Colonic mucosa (tissue), 4 donors: ENCODE data around the gene CROCC2. TPM values are rescaled to one million over a fixed set of nuclear protein-coding genes. Genes with fewer than 3 reads are reported as not detected.

Source experiments
- DNase-seq: peaks from one replicate; pipeline ENCODE4 v3.0.0-alpha.2; 2020
- H3K27ac ChIP-seq: fragments of 200-600 bp; one replicate; pipeline ENCODE4 v1.8.0; 2021
- H3K27me3 ChIP-seq: fragments of 200-600 bp; one replicate; pipeline ENCODE4 v1.8.0; 2021
- H3K36me3 ChIP-seq: fragments of 200-600 bp; one replicate; pipeline ENCODE4 v1.8.0; 2021
- H3K4me1 ChIP-seq: fragments of 200-600 bp; one replicate; pipeline ENCODE4 v1.8.0; 2021; ENCODE audit warnings: mild to moderate bottlenecking
- H3K4me3 ChIP-seq: fragments of 200-600 bp; one replicate; pipeline ENCODE4 v1.8.0; 2021
- H3K9ac ChIP-seq, 2 donors: one replicate each; pipeline ENCODE4 v1.7.0; 2013; ENCODE audit warnings: control low read depth in 2 of 2, low read depth in 2 of 2, low read length in 2 of 2
- H3K9me3 ChIP-seq: fragments of 200-600 bp; one replicate; pipeline ENCODE4 v1.8.0; 2021
- intact Hi-C: fragments of 100-400 bp; cut with DNase I; formaldehyde crosslinking; loops from one replicate; pipeline ENCODE4 v1.14.1; 2022
- total RNA-seq, 2 donors: library from RNA; stranded (reverse); fragmentation: NEBNext Ultra II Directional in 1 of 2; extraction: Animal tissue kit (Norgen Biotek cat#: 25700) in 1 of 2; gene quantifications; one replicate each; pipeline ENCODE4 v1.2.1, GENCODE V29; 2021
- TF ChIP-seq, protein P1 (sequence below): fragments of 200-600 bp; IDR thresholded peaks from one replicate; pipeline ENCODE4 v1.8.0; 2022; ENCODE audit warnings: antibody characterized with exemption, mild to moderate bottlenecking
- donor health status: healthy.
- donor health status: DM: no; HTN: no; CAD: no.
- donor health status: DM: no; HTN: no; CAD: no.

The CROCC2 gene
- total RNA-seq, 2 donors from 2014 or later: 0.05 TPM; not detected in 1

DNA sequence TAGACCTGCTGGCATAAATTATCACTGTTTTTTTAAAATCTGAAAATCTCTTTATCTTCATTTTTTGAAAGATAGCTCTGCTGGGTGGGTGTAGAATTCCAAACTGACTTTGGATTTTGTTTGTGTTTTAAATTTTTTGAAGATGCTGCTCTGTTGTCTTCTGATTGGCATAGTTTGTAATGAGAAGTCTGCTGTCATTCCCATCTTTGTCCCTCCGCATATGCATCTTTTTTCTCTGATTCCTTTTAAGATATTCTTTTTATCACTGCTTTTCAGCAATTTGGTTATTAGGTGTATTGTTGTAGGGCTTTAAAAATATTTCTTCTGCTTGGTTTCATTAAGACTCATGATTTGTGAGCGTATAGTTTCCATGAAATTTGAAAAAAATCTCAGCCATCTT lies 99.4 kb downstream of the CROCC2 start:
- no peak overlapping the region for H3K9ac ChIP-seq
- no peaks in the 10 kb centered on the region for H3K36me3 ChIP-seq
- peaks cover 6% of the 10 kb centered on the region for H3K4me1 ChIP-seq
- intact Hi-C loops: no loop called here
- no peak overlapping the region for H3K4me3 ChIP-seq
- TF ChIP-seq, protein P1, sequence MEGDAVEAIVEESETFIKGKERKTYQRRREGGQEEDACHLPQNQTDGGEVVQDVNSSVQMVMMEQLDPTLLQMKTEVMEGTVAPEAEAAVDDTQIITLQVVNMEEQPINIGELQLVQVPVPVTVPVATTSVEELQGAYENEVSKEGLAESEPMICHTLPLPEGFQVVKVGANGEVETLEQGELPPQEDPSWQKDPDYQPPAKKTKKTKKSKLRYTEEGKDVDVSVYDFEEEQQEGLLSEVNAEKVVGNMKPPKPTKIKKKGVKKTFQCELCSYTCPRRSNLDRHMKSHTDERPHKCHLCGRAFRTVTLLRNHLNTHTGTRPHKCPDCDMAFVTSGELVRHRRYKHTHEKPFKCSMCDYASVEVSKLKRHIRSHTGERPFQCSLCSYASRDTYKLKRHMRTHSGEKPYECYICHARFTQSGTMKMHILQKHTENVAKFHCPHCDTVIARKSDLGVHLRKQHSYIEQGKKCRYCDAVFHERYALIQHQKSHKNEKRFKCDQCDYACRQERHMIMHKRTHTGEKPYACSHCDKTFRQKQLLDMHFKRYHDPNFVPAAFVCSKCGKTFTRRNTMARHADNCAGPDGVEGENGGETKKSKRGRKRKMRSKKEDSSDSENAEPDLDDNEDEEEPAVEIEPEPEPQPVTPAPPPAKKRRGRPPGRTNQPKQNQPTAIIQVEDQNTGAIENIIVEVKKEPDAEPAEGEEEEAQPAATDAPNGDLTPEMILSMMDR: no peak
- no peak overlapping the region for H3K27ac ChIP-seq
- DNase-seq: no peak
- no peaks in the 10 kb centered on the region for H3K27me3 ChIP-seq
- no peaks in the 10 kb centered on the region for H3K9me3 ChIP-seq

DNA sequence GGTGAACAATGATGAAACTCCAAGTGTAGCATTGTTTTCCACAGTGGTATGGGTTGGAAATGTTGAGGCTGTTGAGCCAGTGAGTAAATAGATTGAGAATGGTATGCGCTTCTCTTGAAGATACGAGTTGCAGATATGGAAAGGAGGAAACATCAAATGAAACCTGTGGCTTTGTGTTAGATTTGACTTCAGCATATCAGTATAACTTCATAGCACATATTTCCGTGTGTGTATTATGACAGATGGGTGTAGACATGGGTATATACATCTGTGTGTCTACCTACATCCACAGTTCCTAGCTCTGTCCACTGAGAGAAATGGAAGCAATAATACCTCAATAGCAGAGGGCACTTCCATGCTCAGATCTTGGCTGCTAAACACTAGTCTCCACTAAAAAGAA lies 100.3 kb downstream of the CROCC2 start:
- no peaks in the 10 kb centered on the region for H3K27me3 ChIP-seq
- H3K27ac ChIP-seq: no peak overlapping the region
- TF ChIP-seq, protein P1: no peak
- intact Hi-C loops: no loop called here
- no peak overlapping the region for H3K4me3 ChIP-seq
- no peaks in the 10 kb centered on the region for H3K36me3 ChIP-seq
- DNase-seq: no peak
- no peaks in the 10 kb centered on the region for H3K9me3 ChIP-seq
- H3K4me1 ChIP-seq: peaks cover 7% of the 10 kb centered on the region
- no peak overlapping the region for H3K9ac ChIP-seq

DNA sequence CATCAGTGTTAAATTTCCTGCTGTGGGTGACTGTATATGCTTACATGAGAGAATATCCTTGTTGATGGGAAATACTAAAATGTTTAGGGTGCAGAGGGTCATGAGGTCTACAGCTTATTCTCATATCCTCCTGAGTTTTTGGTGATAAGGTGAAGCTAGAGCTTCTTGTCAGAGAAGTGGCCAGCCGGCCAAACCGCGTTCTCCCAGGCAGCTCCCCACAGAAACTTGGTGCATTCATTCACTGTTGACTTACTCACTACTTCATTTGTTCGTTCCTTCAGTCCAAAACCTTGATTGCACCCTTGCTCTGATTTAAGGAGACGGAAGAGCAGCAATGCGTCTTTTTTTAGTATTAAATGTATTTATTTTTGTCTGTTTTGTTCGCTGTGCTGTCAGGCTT lies 101.0 kb downstream of the CROCC2 start:
- Histone ChIP-seq H3K9ac (no peak overlapping the region), H3K4me3 (no peak overlapping the region), H3K9me3 (no peaks in the 10 kb centered on the region), H3K4me1 (peaks cover 7% of the 10 kb centered on the region), H3K27ac (no peak overlapping the region), H3K27me3 (no peaks in the 10 kb centered on the region), H3K36me3 (no peaks in the 10 kb centered on the region)
- no peak for DNase-seq
- intact Hi-C loops: no loop called here
- TF ChIP-seq, protein P1: no peak

DNA sequence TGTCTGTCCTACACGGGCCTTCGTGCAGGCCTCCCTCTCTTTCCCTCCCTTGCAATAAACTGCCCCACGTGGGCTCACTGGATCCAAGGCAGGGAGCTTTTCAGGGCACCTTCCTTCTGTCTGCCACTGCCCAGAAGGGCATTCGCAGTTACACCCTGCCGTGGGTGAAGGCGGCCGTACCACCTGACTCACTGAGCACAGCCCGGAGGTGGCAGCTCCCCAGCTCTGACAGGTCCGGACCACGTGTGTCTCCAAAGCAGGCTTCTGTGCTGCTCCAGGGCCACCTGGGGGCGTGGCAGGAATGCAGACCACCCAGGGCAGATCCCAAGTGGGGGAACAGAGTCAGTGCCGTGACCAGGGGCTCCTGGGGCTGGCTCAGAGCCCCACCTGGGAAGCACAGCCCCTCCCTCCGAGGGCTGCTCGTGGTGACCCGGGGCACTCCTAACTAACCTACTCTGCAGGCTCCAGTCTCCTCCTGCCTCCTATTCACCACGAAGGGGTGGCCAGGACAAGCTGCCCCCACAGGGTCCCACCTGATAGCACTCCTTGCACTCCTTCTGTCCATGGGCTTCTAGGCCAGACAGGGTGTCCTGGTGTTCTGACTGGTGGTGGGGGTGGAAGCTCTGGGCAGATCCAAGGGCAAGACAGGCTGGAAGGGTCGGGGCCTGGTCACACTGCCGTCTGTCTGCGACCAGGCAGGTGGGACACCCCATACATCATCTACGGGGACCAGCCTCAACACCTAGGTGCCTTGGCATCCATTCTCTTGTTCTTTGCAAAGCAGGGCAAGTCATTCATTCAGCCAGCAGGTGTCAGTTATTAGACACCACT lies 102.0 kb downstream of the CROCC2 start:
- H3K27ac ChIP-seq: no peak overlapping the region
- no peak overlapping the region for H3K4me3 ChIP-seq
- no peak overlapping the region for H3K9ac ChIP-seq
- H3K4me1 ChIP-seq: peaks cover 7% of the 10 kb centered on the region
- H3K27me3 ChIP-seq: no peaks in the 10 kb centered on the region
- DNase-seq: no peak
- H3K36me3 ChIP-seq: no peaks in the 10 kb centered on the region
- TF ChIP-seq, protein P1: no peak
- no peaks in the 10 kb centered on the region for H3K9me3 ChIP-seq
- intact Hi-C loops: no loop called here

DNA sequence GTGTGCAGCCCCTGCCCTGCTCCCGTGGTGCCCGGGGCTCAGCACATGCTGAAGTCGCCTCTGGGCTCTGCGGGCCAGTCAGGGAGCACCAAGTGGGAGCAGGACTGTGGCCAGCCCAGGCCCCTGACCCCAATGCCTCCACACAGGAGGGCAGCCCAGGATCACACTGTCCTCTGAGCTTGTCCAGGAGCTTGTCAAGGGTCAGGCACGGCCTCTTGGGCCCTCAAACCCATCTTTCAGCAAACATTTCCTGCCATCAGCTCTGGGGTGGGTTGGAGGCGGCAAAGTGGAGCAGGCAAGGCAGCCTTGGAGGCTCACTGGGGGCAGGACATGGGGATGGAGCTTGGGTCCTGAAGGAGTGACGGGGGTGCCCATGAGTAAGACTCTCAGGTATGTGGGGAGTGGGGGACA lies 102.6 kb downstream of the CROCC2 start:
- no peak for DNase-seq
- peaks cover 7% of the 10 kb centered on the region for H3K4me1 ChIP-seq
- no peak overlapping the region for H3K4me3 ChIP-seq
- no peaks in the 10 kb centered on the region for H3K27me3 ChIP-seq
- no peaks in the 10 kb centered on the region for H3K36me3 ChIP-seq
- TF ChIP-seq, protein P1: no peak
- H3K9me3 ChIP-seq: no peaks in the 10 kb centered on the region
- no peak overlapping the region for H3K9ac ChIP-seq
- no peak overlapping the region for H3K27ac ChIP-seq
- intact Hi-C loops: no loop called here
